HG03095 (cell line): ENCODE data around the gene FGFBP3.
"Not testable (repeated sequence)": the region's sequence is repeated elsewhere in the genome, so short reads cannot be mapped to it uniquely, and the experiment has no call there.

ENCODE experiments used
- ATAC-seq: cut with Tn5 transposase; IDR thresholded peaks from one replicate; pipeline ENCODE4 v1.9.1; 2021; ENCODE audit warnings: moderate library complexity; ENCODE audit not compliant: unreplicated experiment

Gene FGFBP3

DNA sequence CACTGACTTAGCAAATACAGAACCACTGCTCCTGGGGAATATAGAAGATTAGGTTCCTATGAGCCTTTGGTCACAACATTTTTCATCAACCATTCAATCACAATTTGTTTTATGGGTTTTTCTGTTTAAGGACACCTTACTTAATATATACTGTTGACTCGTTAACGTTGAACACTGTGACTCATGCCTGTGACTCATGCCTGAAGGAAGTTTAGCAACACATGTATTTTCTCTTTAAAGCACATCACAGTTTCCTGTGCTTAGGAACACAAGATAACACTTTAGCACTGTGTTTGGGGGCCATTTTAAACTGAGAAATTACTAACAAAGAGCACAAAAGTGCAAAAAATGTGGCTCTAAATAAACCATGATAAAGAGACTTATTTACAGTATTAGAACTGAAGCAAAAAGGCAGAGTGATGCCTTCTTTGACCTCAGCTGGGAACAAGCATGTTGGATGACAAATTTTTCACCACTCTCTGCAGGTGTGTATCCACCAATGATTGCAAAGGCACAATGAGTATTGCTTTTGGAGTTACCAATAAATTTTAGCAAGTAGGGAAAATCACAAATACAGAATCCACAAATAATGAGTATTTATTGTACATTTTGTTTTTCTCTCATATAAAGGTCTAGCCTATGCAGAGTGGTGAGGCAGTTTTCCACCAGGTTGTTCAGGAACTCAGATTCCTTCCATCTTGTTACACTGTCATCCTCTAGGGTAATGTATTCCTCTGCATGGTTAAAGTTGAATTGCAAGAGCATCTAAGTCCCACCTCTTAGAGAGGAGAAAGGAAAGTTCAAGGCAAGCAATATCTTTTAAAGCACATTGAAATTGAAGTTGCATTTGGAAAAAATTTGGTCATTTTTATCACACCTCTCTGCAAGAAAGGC, 7.3 kb downstream of the FGFBP3 start:
- no peak for ATAC-seq

DNA sequence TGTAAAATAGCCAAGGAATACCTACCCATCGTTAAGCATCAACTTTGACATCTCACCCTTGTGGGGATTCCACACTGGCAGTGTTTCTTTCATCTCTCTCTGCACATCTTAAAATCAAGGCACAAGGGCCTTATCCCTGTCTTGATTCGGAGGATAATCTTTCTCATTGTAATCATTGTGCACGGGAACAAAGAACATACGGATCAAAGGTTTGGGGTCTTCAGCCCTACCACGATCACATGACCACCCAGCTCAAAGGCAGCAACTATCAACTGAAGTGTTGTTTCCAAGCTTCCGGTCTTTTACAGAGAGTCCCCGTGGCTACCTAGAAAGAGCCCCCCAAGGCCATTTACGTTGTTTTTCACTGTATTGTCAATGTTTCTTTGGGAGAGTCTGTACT, 11.9 kb downstream of the FGFBP3 start:
- no peak for ATAC-seq

DNA sequence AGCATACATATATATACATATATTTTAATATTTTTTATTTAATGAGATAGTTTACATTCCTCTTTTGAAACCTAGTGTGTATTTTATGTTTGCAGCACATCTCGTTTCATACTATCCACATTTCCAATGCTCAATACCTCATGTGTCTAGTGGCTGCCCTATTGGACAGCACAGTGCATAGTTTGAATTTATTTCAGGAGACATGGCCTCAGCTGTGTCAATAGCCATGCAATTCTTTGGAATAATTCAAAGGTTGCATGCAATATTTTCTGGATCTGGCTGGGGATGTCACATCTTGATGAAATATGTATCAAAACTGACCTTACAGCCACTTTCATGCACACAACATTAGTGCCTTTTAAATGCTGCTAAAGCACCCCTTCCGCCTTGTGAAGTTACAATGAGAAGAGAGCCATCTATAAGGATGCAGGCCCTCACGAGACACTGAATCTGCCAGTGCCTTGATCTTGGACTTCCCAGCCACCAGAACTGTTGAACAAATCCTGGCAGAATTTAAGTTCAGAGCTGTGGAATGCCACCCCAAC, 13.0 kb downstream of the FGFBP3 start:
- ATAC-seq: no peak

DNA sequence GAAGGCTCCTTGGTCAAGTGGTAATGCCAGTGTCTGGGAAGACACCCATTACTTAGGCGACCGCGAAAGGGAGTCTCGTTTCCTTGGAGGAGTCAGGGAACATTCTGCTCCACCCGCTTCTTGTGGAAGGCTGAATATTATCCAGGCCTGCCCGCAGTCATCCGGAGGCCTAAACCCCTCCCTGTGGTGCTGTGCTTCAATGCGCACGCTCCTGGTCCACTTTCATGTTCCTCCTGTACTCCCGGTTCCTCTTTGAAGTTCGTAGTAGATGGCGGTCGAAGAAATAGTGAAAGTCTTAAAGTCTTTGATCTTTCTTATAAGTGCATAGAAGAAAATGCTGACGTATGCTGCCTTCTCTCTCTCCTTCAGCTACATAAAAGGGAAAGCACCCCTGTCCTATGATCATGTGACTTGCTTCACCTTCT, 15.0 kb downstream of the FGFBP3 start:
- not testable (repeated sequence) for ATAC-seq

DNA sequence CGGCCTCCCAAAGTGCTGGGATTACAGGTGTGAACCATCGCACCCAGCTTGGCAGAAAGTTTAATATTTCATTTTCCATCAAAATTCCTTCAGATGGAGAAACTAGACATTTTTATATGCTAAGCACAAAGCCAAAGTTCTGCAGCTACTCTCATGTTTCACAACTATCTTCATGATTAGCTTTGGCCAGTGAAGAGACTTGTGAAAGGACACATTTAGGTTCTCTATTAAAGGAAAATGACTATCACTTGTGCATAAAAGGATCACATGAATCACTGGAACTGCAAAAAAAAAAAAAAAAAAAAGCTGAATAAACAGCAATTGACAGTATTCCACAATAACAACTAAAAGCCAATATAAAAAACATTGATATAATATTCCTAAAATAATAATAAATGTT, 16.2 kb downstream of the FGFBP3 start:
- no peak for ATAC-seq

DNA sequence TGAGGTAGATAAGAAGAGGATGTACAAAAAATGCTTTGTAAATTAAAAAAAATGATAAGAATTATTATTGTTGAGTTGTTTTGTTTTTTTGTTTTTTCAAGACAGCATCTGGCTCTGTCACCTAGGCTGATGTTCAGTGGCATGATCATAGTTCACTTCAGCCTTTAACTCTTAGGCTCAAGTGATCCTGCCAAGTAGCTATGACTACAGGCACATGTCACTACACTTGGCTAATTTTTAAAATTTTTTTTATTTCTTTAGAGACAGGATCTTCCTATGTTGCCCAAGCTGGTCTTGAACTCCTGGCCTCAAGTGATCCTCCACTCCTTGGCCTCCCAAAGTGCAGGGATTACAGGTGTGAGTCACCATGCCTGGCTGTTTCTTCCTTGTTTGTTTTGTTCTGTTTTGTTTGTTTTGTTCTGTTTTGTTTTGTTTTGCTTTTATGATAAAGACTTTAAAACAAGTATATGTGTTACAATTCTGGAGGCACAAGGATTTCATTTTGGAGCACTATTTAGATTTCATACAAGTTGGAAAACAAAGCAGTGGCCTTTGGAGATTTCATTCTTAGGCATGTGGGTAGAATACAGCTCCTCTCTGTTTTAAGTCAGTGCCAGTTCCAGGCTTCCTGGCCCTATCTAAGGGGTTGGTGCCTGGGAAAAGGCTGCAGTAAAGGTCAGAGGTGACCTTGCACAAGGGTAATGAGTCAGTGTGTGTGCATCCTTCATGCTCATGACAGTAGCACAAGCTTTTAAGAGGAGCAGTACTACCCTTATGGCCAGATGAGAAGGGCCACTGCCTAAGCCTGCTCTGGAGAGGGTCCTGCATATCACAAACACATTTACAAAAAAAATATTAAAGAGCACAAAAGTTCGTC, 17.9 kb downstream of the FGFBP3 start:
- ATAC-seq: no peak

DNA sequence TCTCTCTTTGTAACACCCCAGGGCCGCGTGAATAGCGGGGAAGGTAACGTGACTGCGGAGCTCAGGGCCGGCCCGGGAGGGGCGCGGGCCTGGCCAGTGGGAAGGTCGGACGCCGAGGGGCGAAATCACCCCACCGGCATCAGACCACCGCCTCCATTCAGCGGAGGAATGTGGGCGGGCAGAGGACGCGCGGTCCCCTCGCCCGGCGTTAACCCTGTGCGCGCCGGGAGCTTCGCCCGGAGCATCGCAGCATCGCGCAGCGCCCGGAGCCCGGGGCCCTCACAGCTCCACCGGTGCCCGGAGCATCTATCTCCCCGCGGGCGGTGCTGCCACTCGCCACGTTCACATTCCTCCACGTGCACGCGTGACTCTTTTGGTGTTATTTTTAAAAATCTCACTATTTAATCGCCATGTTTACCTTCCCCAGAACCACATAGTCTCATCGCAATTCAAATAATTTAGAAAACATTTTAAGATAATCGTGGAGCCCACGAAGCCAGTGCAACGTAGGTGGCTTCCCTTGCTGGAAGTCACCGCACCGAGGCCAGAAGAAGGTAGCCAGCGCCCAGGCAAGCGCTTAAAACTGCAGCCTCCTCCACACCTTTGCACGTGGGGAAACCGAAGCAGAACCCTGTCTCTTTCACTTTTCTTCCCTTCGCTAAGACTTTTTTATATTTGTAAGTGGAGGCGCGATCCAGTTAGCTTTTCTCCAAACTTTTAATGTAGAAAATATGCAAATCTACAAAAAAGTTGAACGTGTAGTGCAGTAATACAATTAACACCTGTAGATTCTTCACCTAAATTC, 21.8 kb downstream of the FGFBP3 start:
- no peak for ATAC-seq

DNA sequence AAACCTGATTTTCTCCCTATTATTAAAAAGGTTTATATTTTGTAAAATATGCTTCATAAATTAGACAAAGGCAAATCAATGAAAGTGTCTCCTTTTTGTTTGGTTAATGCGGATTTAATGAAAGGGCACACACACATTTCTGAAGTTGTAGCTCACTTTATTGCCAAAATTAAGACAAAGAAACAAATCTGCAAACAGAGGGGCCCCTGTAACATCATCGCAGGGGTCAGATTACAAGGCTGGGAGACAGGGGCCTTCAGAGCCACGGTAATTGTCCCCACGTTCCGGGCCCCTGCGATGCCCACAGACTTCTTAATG, 22.4 kb downstream of the FGFBP3 start:
- no peak for ATAC-seq

DNA sequence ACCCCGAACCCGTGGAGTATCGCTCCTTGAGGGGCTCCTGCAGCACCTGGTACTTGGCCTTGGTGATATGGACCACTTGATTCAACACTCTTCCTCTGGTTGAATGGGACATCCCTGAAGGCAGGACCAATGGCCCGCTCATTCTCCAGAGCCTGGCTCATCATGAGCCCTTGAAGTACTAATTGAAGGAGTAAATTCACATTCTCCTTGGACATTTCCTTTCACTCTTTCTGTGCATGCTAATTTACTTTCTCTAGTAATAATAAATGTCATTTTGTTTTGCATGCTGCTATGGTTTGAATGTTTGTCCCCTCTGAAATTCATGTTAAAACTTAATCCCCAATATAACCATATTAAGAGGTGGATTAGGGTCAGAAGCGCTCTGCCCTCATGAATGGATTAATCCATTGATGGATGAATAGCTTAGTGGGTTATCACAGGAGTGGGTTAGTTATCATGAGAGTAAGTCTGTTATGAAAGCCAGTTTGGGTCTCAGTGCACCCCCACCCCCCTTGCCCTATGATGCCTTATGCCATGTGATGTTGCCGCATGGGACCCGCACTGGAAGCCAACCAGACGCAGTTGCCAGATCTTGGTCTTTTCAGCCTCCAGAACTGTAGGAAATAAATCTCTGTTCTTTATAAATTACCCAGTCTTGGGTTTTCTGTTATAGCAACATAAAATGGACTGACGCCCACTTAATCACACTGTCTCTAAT, 23.8 kb downstream of the FGFBP3 start:
- ATAC-seq: no peak

DNA sequence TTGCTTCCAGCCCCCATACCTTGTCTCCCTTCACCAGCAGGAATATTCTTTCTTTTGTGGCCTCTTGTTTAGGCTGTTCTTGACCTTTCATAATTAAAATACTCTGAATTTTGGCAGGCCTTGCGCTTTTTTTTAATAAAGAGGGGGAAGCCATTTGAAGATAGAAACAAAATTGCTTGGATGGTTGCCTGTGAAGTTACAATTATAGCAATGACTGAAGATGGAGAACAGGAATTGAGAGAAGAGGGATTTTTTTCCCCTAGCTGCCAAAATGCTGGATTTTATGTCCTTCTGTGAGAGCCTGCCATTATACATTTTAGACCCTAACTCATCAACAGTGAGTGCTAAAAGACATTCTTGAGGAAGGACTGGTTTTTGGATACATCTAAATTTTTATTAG, 24.8 kb downstream of the FGFBP3 start:
- ATAC-seq: no peak

DNA sequence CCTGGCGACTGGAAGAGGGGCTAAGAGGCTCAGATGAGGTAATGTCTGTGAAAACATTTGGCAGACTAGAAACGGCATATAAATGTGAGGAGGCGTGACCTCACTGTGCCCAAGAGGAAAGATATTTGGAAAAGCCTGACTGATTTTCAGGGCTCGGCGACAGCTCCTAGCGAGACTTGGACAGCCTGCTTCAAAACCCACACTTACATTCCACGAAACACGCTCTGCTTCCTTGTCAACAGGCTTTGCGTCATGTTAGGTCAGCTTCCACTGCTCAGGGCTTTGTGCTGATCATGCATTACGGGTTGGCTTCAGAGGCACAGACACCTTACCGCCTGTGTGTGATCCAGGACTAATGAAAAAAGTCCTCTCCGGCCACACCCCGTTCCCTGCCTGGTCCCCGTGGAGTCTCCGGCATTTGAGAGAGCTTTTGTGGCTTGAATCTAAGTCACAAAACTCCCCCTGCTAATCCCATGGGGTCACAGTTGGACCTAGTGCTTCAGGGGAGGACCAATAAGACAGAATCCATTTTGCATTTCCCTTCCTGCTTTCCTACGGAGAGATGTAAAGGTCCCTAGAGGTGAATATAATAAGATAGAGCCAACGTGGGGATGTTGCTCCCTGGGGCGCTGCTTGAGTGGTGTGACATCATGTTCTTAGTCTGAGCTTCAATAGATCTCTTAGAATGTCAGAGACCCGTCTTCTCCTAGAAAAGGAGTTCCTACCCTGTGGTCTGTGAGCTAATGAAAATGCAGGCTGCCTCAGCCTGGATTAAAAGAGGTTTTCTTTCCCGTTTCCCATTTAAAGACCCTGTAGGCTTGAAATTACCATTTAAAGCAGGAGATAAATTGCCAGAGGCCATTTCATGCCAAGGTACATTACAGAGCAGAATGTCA, 25.5 kb downstream of the FGFBP3 start:
- ATAC-seq: no peak

DNA sequence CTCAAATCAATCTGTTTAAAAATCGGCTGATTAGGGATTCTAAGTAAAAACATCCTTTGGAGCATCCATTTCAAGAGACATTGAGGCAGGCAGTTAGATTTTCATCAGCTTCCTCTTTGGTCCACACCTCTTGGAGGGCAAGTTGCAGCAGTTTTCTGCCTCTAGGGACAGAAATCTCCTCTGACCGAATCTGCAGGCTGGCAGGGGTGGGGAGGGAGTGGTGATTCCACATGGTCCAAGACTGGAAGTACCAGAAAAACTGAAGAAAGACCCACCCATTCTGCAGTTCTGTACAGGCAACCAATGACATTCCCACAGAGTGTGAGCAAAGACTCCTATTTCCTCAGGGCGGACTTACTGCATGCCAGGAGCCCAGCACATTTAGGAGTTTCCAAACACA, 29.0 kb downstream of the FGFBP3 start:
- no peak for ATAC-seq

DNA sequence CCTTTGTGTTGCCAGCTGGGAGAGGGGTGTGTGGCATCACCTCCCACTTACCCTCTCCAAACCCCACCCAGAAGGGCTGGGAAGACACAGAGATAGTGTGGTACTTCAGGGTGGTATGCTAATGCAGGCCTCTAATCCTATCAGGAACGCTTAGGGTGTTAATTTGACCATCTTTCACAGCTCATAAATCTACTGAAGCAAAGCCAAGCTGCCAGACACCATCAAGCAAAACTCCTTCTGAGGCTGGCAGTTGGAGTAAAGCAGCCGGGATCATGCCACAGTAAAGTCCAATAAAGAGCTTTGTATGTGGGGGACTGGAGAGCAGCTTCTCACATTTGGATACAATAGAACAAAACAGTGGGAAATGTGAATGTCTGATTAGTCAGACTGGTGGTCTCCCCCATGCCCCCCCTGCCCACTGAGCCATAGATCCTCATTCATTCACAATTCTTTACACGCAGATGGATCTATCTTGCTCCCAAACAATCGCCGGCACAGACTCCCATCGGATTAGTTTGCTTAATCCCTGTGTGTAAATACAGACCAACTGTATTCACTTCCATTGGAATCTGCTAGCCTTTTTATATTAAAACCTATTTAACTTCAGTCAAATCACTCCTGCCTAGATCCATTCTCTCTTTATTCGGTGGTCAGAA, 29.6 kb downstream of the FGFBP3 start:
- ATAC-seq: no peak

DNA sequence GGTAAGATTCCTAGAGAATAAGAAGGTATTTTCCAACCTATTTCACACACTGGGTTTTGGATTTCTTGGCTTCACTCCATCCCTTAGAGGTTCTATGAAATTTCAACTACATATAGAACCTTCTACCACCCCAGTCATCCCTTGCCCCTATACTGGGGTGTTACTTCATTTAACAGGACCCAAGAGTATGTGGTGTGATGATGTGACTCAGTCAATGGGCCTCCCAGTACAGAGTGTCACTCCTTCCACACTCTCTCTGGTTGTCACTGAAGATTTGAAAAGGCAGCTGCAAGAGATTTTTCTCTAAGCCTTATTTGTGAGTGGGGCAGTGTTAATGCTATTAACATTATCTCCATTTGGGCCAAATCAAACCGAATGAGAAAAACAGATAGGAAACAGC, 33.5 kb downstream of the FGFBP3 start:
- no peak for ATAC-seq

DNA sequence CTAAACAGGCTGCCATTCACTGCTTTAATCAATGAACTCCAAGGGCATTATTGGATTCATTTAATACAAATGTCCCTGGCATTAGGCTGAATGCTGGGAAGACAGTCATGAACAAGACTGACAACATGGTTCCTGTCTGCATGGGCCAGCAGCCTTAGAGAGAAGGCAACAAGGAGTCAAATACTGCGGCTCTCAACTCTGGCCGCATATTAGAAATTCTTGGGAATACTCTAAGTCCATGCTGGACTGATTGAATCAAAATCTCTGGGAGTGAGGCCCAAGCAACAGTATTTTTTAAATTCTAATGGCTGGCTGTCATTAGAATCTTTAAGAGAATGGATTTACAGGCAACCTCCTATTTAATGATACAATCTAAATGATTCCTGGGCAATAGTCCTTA, 34.1 kb downstream of the FGFBP3 start:
- no peak for ATAC-seq

DNA sequence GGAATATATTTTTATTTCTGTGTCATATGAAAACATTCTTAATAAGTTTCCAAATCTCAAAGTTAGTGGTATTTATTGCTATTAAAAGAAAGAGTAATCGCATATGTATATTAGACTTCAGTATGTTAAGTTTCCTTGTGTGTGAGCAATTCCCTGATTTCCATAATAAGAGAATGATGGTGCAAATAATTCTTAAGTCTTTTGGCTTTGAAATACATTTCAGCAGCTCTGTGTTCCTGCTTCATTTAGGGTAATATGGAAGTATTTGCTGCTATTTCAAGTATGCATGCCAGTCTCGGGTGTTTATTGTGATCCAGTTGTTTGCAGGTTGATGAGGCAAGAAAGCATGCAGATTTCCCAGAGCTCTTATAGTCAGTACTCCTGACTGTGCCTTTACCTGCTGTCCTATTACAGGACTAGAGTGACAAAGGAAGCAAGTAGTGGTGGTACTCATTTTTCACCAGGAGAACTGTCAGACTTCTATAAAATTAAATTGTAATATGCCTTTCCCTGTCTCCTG, 43.7 kb downstream of the FGFBP3 start:
- ATAC-seq: no peak

DNA sequence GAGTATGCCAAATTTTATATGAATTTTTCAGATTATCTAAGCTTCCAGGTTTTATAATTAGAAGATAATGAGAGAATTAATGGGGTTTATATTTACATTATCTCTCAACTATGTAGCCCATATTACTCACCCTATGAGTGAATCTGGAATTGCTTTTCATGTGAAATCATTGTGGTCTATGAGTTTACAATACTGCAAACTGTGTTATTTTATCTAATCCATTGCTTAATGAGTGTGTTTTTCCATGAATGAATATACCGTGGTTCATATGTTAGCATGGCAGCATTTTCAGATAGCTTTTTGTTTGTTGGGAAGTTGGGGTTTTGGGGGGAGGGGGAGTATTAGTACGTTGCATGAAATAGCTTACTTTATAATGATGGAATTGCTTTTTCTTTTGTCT, 44.5 kb downstream of the FGFBP3 start:
- no peak for ATAC-seq

DNA sequence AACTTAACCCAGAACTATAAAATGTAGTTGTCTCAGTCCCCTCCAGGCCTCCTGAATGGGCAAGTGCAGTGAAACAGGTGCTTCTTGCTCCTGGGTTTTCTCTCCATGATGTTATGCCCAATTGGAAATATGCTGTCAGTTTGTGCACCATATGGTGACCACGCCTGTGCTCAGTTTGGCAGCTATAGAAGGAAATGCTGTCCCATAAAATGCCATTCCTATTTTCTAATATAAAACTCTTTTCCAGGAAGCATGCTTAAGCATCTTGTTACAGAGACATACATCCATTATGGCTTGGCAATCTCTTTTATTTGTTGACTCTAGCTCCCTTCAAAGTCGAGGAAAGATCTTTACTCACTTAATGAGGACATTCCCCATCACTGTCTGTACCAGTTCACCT, 45.2 kb downstream of the FGFBP3 start:
- ATAC-seq: no peak

DNA sequence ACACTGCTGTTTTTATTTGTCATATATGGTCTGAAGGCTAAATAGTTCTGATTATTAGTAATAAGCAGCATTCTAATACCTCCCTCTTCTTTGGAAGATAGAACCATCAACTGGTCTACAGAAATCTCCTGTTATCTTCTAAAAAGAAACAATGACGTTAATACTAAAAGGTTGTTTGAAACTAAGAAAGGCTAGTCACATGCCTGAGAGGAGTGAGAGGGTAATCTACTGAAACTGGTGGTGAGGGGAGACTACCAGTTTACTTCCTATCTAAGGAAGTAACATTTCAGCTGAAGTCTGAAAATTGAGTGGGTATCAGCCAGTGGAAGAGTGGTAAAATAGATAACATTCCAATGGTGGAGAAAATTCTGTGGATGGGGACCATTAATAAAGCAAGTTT, 48.4 kb downstream of the FGFBP3 start:
- no peak for ATAC-seq
